HCT116 (cell line): ENCODE data around the gene ATP6V0C. TPM values are rescaled to one million over a fixed set of nuclear protein-coding genes. Genes with fewer than 3 reads are reported as not detected.

Source experiments
- ATAC-seq: fragments of 200-7000 bp; cut with Tn5 transposase; 2 replicates; pipeline ENCODE4 v1.9.1; 2020; ENCODE audit warnings: mild to moderate bottlenecking, moderate library complexity
- BruUV-seq: library from RNA; stranded (reverse); fragments of 400-500 nt; replicated peaks from 2 replicates; lab custom pipeline; 2021; lab: Mats Ljungman, UMichigan
- CTCF ChIA-PET: fragments of 300-600 bp; sonication (Branson Sonifier 250); formaldehyde crosslinking; loops from one replicate; lab custom pipeline; 2021; ENCODE audit warnings: antibody characterized with exemption; lab: Charles Lee
- POLR2A ChIA-PET: fragments of 300-600, 350-600 bp; sonication (Branson Sonifier 250); formaldehyde crosslinking; loops from one replicate; lab custom pipeline; 2021; ENCODE audit warnings: antibody characterized with exemption; lab: Charles Lee
- RAD21 ChIA-PET, 2 experiments: fragments of 300-600 bp; sonication (Branson Sonifier 250); formaldehyde crosslinking; loops; one replicate each; lab custom pipeline; 2023; ENCODE audit warnings: low total read pairs in 2 of 2; ENCODE audit not compliant: uncharacterized antibody in 2 of 2, unreplicated experiment in 2 of 2, low non-redundant PET in 1 of 2; lab: Charles Lee
- DNase-seq: peaks from one replicate; pipeline ENCODE4 v3.0.0-alpha.2; 2010; ENCODE audit warnings: low read depth, low spot score
- H2AFZ ChIP-seq: fragments of 200-600 bp; shearing (Covaris generic), sonication (generic); 2 replicates; pipeline ENCODE4 v1.6.1; 2017; ENCODE audit warnings: low read depth, mixed run types, mixed read lengths, antibody characterized with exemption, low read length; ENCODE audit not compliant: poor library complexity, severe bottlenecking
- H3K27ac ChIP-seq: 2 replicates; pipeline ENCODE4 v1.5.1; 2012; ENCODE audit warnings: low read depth, low read length
- H3K27me3 ChIP-seq: fragments of 200-600 bp; sonication (generic); 2 replicates; pipeline ENCODE4 v1.6.1; 2016; ENCODE audit warnings: mixed run types, low read length, mixed read lengths; ENCODE audit not compliant: insufficient read depth
- H3K36me3 ChIP-seq, 2 experiments: fragments of 200-500 bp in 1 of 2; fragments of 200-600 bp in 1 of 2; sonication (Bioruptor generic) in 1 of 2; sonication (generic) in 1 of 2; 2 replicates each; pipeline versions ENCODE4 v1.5.1 to v1.6.1; 2014 to 2016; ENCODE audit warnings: low read length in 2 of 2, inconsistent platforms in 1 of 2, mixed read lengths in 1 of 2, mixed run types in 1 of 2; ENCODE audit not compliant: insufficient read depth in 2 of 2, control insufficient read depth in 1 of 2
- H3K4me1 ChIP-seq, 2 experiments: fragments of 200-600 bp in 1 of 2; sonication (generic) in 1 of 2; 2 replicates each; pipeline versions ENCODE4 v1.5.1 to v1.6.1; 2012 to 2017; ENCODE audit warnings: low read length in 2 of 2, inconsistent platforms in 1 of 2, mild to moderate bottlenecking in 1 of 2, mixed read lengths in 1 of 2, mixed run types in 1 of 2, moderate library complexity in 1 of 2; ENCODE audit not compliant: insufficient read depth in 2 of 2, control insufficient read depth in 1 of 2
- H3K4me2 ChIP-seq: fragments of 200-600 bp; sonication (generic); 2 replicates; pipeline ENCODE4 v1.6.1; 2017; ENCODE audit warnings: mixed run types, low read length, mixed read lengths
- H3K4me3 ChIP-seq, 2 experiments: fragments of 200-600 bp in 1 of 2; sonication (generic) in 1 of 2; replicated peaks in 1 of 2; 2 replicates each; pipeline ENCODE4 v1.5.1; 2011 to 2016; ENCODE audit warnings: low read length in 2 of 2, control low read depth in 1 of 2, low read depth in 1 of 2, mild to moderate bottlenecking in 1 of 2, mixed read lengths in 1 of 2, mixed run types in 1 of 2
- H3K79me2 ChIP-seq: fragments of 200-600 bp; sonication (generic); 2 replicates; pipeline ENCODE4 v1.6.1; 2017; ENCODE audit warnings: mild to moderate bottlenecking, mixed run types, low read length, moderate library complexity, mixed read lengths; ENCODE audit not compliant: insufficient read depth
- H3K9ac ChIP-seq: fragments of 200-600 bp; sonication (generic); 2 replicates; pipeline ENCODE4 v1.6.1; 2016; ENCODE audit warnings: low read length, mixed read lengths
- H3K9me2 ChIP-seq: fragments of 200-600 bp; sonication (generic), shearing (Covaris generic); 2 replicates; pipeline ENCODE4 v1.6.1; 2017; ENCODE audit warnings: mixed run types, mild to moderate bottlenecking, moderate library complexity; ENCODE audit not compliant: insufficient read depth
- H3K9me3 ChIP-seq, 2 experiments: fragments of 200-500 bp in 1 of 2; fragments of 200-600 bp in 1 of 2; sonication (Bioruptor generic) in 1 of 2; sonication (generic) in 1 of 2; 2 replicates each; pipeline ENCODE4 v1.6.1; 2014 to 2017; ENCODE audit warnings: low read length in 2 of 2, mixed read lengths in 2 of 2, inconsistent platforms in 1 of 2, low read depth in 1 of 2, mild to moderate bottlenecking in 1 of 2, mixed run types in 1 of 2, moderate library complexity in 1 of 2; ENCODE audit not compliant: control insufficient read depth in 1 of 2, insufficient read depth in 1 of 2
- H4K20me1 ChIP-seq: fragments of 200-600 bp; sonication (generic), shearing (Covaris generic); 2 replicates; pipeline ENCODE4 v1.6.1; 2017; ENCODE audit warnings: mixed run types, mild to moderate bottlenecking, moderate library complexity; ENCODE audit not compliant: insufficient read depth
- ATF3 ChIP-seq: IDR thresholded peaks from 2 replicates; pipeline ENCODE4 v1.6.1; 2012
- CBX3 ChIP-seq: IDR thresholded peaks from 2 replicates; pipeline ENCODE4 v1.6.1; 2012; ENCODE audit warnings: low read depth
- CTCF ChIP-seq, 3 experiments: fragments of 200-600 bp in 1 of 3; sonication (generic) in 1 of 3; IDR thresholded peaks in 2 of 3; conservative IDR thresholded peaks in 1 of 3; 2 replicates each; pipeline ENCODE4 v1.5.1; 2012 to 2017; ENCODE audit warnings: low read depth in 2 of 3, low read length in 2 of 3, antibody characterized with exemption in 1 of 3, borderline replicate concordance in 1 of 3, control low read depth in 1 of 3, mild to moderate bottlenecking in 1 of 3, mixed read lengths in 1 of 3, mixed run types in 1 of 3, moderate library complexity in 1 of 3; ENCODE audit not compliant: insufficient read depth in 1 of 3
- POLR2AphosphoS5 ChIP-seq: IDR thresholded peaks from 2 replicates; pipeline ENCODE4 v1.6.1; 2011; ENCODE audit warnings: mild to moderate bottlenecking, low read depth, low read length, moderate library complexity
- REST ChIP-seq: IDR thresholded peaks from 2 replicates; pipeline ENCODE4 v1.6.1; 2012; ENCODE audit warnings: low read depth
- SIN3A ChIP-seq: IDR thresholded peaks from 2 replicates; pipeline ENCODE4 v1.6.1; 2012; ENCODE audit warnings: low read depth
- SP1 ChIP-seq: IDR thresholded peaks from 2 replicates; pipeline ENCODE4 v1.6.1; 2012; ENCODE audit warnings: low read depth
- SRF ChIP-seq: IDR thresholded peaks from 2 replicates; pipeline ENCODE4 v1.6.1; 2012; ENCODE audit warnings: low read depth
- ZNF274 ChIP-seq: fragments of 200-500 bp; sonication (Bioruptor generic); IDR thresholded peaks from 2 replicates; pipeline ENCODE4 v1.6.1; 2014; ENCODE audit warnings: mild to moderate bottlenecking, low read depth, low read length, inconsistent platforms
- intact Hi-C: fragments of 100-400 bp; cut with micrococcal nuclease; formaldehyde crosslinking; loops from 2 replicates; pipeline ENCODE4 v1.10.0; 2022
- total RNA-seq: library from RNA; stranded (reverse); gene quantifications from one replicate; pipeline ENCODE4 v1.2.1, GENCODE V29; 2021; ENCODE audit not compliant: unreplicated experiment

ATP6V0C gene
- total RNA-seq, 1 experiment from 2014 or later: 187 TPM

- no peak for TF ChIP-seq ATF3
Observed at GRCh38 chr16:2496223-2497115, 17.3 kb upstream of the ATP6V0C start (continued).

GRCh38 chr16:2497116-2497630, 16.6 kb upstream of the ATP6V0C start:
- Histone ChIP-seq H3K79me2 (peaks cover 6% of the 10 kb centered on the region; the same call in 1 of the 2 replicates), H3K9me3 (no peaks in the 10 kb centered on the region), H3K27me3 (no peaks in the 10 kb centered on the region), H3K9ac (no peak overlapping the region), H3K4me2 (no peak overlapping the region), H2AFZ (no peak overlapping the region), H3K4me1 (peaks cover 3 to 6% of the 10 kb centered on the region in 2 experiments; a peak in 1 of 4 replicates), H3K27ac (no peak overlapping the region), H3K9me2 (no peaks in the 10 kb centered on the region), H3K4me3 (no peak overlapping the region), H3K36me3 (peaks cover 0 to 4% of the 10 kb centered on the region in 2 experiments; a peak in 1 of 4 replicates), H4K20me1 (no peaks in the 10 kb centered on the region)
- ChIA-PET CTCF (no interaction called here), POLR2A (no interaction called here), RAD21 (no interaction called here)
- no peak for TF ChIP-seq SIN3A
- TF ChIP-seq ZNF274: no peak
- TF ChIP-seq ATF3: no peak
- no peak for TF ChIP-seq POLR2AphosphoS5
- no peak for TF ChIP-seq CTCF (IDR thresholded peaks at IDR 0.05 in 2 of 3, conservative IDR thresholded peaks at IDR 0.05 in 1 of 3; ENCODE audit: borderline replicate concordance in 1 of 3, insufficient read depth in 1 of 3, low read depth in 2 of 3, low read length in 2 of 3)
- no peak for TF ChIP-seq REST
- TF ChIP-seq SP1: no peak
- TF ChIP-seq SRF: no peak
- no peak for TF ChIP-seq CBX3
- ATAC-seq (no peak), DNase-seq (no peak)
- BruUV-seq: no TSS peak
- intact Hi-C loops: no loop called here
